Neuronal stem cell (in vitro differentiated cells): ENCODE measurements around the gene OSTN. TPM values are rescaled to one million over a fixed set of nuclear protein-coding genes. Genes with fewer than 3 reads are reported as not detected.

ENCODE experiments used
- DNase-seq: peaks from one replicate; pipeline ENCODE4 v3.0.0-alpha.2; 2013; ENCODE audit warnings: low spot score
- H2AFZ ChIP-seq: one replicate; pipeline ENCODE4 v1.6.1; 2013; ENCODE audit warnings: mild to moderate bottlenecking, low read length, inconsistent platforms
- H2AK5ac ChIP-seq: 2 replicates; pipeline ENCODE4 v1.6.1; 2013; ENCODE audit warnings: low read depth, mild to moderate bottlenecking, inconsistent platforms, low read length, moderate library complexity, mixed read lengths
- H2BK120ac ChIP-seq: 2 replicates; pipeline ENCODE4 v1.6.1; 2013; ENCODE audit warnings: low read depth, mild to moderate bottlenecking, inconsistent platforms, low read length, moderate library complexity, mixed read lengths
- H2BK12ac ChIP-seq: one replicate; pipeline ENCODE4 v1.6.1; 2013; ENCODE audit warnings: low read length, inconsistent platforms
- H2BK15ac ChIP-seq: 2 replicates; pipeline ENCODE4 v1.6.1; 2013; ENCODE audit warnings: mild to moderate bottlenecking, low read length, inconsistent platforms, mixed read lengths
- H2BK5ac ChIP-seq: one replicate; pipeline ENCODE4 v1.6.1; 2013; ENCODE audit warnings: inconsistent platforms, mild to moderate bottlenecking, low read length, moderate library complexity
- H3K14ac ChIP-seq: one replicate; pipeline ENCODE4 v1.6.1; 2013; ENCODE audit warnings: low read length, inconsistent platforms
- H3K18ac ChIP-seq: 2 replicates; pipeline ENCODE4 v1.6.1; 2013; ENCODE audit warnings: low read length, inconsistent platforms
- H3K23ac ChIP-seq: 2 replicates; pipeline ENCODE4 v1.6.1; 2013; ENCODE audit warnings: low read depth, mild to moderate bottlenecking, mixed read lengths, low read length, inconsistent platforms; ENCODE audit not compliant: poor library complexity
- H3K27ac ChIP-seq: replicated peaks from 3 replicates; pipeline ENCODE4 v1.5.1; 2013; ENCODE audit warnings: low read length, inconsistent platforms
- H3K27me3 ChIP-seq, 3 experiments: 2 replicates each; pipeline ENCODE4 v1.6.1; 2013; ENCODE audit warnings: low read length in 3 of 3, mild to moderate bottlenecking in 2 of 3, inconsistent platforms in 1 of 3, low read depth in 1 of 3, mixed read lengths in 1 of 3, moderate library complexity in 1 of 3; ENCODE audit not compliant: control insufficient read depth in 3 of 3, insufficient read depth in 3 of 3
- H3K36me3 ChIP-seq, 2 donors: replicated peaks in 1 of 2; 2 replicates each; pipeline ENCODE4 v1.6.1; 2013; ENCODE audit warnings: low read length in 2 of 2; ENCODE audit not compliant: control insufficient read depth in 2 of 2, insufficient read depth in 2 of 2
- H3K4ac ChIP-seq: 2 replicates; pipeline ENCODE4 v1.6.1; 2013; ENCODE audit warnings: inconsistent platforms, mild to moderate bottlenecking, low read length, moderate library complexity
- H3K4me1 ChIP-seq, 2 donors: 1 replicate in 1 of 2; 2 replicates in 1 of 2; pipeline ENCODE4 v1.6.1; 2013; ENCODE audit warnings: low read length in 2 of 2, low read depth in 1 of 2; ENCODE audit not compliant: control insufficient read depth in 2 of 2, insufficient read depth in 1 of 2
- H3K4me2 ChIP-seq: one replicate; pipeline ENCODE4 v1.6.1; 2013; ENCODE audit warnings: mild to moderate bottlenecking, low read length, inconsistent platforms; ENCODE audit not compliant: insufficient read depth, poor library complexity, severe bottlenecking
- H3K4me3 ChIP-seq, 2 donors: 2 replicates each; pipeline ENCODE4 v1.5.1; 2013; ENCODE audit warnings: low read length in 2 of 2, mild to moderate bottlenecking in 2 of 2, inconsistent platforms in 1 of 2, moderate library complexity in 1 of 2
- H3K79me1 ChIP-seq: one replicate; pipeline ENCODE4 v1.6.1; 2013; ENCODE audit warnings: low read depth, mild to moderate bottlenecking, inconsistent platforms, low read length, moderate library complexity
- H3K9ac ChIP-seq: one replicate; pipeline ENCODE4 v1.6.1; 2013; ENCODE audit warnings: mild to moderate bottlenecking, low read depth, low read length, inconsistent platforms; ENCODE audit not compliant: poor library complexity
- H3K9me3 ChIP-seq, 2 donors: replicated peaks in 1 of 2; 2 replicates each; pipeline versions ENCODE3 to v1.6.1; 2013; ENCODE audit warnings: low read length in 2 of 2, mild to moderate bottlenecking in 2 of 2, inconsistent platforms in 1 of 2, low read depth in 1 of 2, mixed read lengths in 1 of 2, moderate library complexity in 1 of 2; ENCODE audit not compliant: control insufficient read depth in 2 of 2, insufficient read depth in 1 of 2
- H4K8ac ChIP-seq: one replicate; pipeline ENCODE4 v1.6.1; 2013; ENCODE audit warnings: low read depth, mild to moderate bottlenecking, inconsistent platforms, low read length, moderate library complexity
- H4K91ac ChIP-seq: one replicate; pipeline ENCODE4 v1.6.1; 2013; ENCODE audit warnings: low read length, low read depth, mild to moderate bottlenecking, inconsistent platforms; ENCODE audit not compliant: poor library complexity
- whole genome bisulfite sequencing, 2 donors: extraction: QIAGEN DNeasy Blood & Tissue Kit; methylation state at CpG; one replicate each; pipeline ENCODE4 v1.1.7; 2013; ENCODE audit warnings: missing lambda C conversion rate in 2 of 2, mixed read lengths in 1 of 2; ENCODE audit not compliant: insufficient read length in 2 of 2, insufficient replicate concordance in 1 of 2; ENCODE audit errors: extremely low coverage in 2 of 2; 5-methylcytosine and 5-hydroxymethylcytosine counted together
- polyA plus RNA-seq, 2 experiments: library from polyadenylated mRNA; stranded (reverse); fragments of 200-250 nt; gene quantifications; one replicate each; pipeline ENCODE4 v1.2.3, GENCODE V29; 2013

OSTN gene, protein sequence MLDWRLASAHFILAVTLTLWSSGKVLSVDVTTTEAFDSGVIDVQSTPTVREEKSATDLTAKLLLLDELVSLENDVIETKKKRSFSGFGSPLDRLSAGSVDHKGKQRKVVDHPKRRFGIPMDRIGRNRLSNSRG
- polyA plus RNA-seq (2013, experiment 1 of 2), result 0.31 TPM
- 0.10 TPM for polyA plus RNA-seq (2013, experiment 2 of 2)

DNA sequence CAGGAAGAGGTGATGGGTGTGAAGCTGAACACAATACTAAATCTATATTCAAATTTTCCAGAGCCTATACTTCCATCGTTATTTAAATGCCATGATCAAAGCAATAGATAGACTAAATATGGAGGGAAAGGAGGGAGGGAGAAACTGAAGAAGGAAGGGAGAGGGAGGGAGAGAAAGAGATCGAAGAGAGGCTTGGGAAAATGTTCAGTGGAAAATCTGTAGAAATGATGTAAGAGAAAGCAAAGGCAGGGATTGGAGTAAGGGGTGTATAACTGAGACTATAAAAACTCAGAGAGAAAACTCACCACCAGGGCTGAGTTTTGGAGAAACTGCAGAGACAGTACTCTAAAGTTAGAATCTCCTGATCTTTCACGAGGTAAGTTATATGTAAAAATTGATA is at the start of gene OSTN:
Gene OSTN, plus strand, starts transcription at position 310 of the 400 bp plus-strand sequence. CDS start 13,292 bp downstream, outside the sequence.
- Histone ChIP-seq H4K8ac (no peak within 1 kb of the TSS), H3K36me3 (no peaks in the 10 kb centered on the region), H3K4me2 (no peak within 1 kb of the TSS), H3K9ac (no peak within 1 kb of the TSS), H2BK12ac (no peak within 1 kb of the TSS), H2BK15ac (no peak within 1 kb of the TSS), H2BK5ac (no peak within 1 kb of the TSS), H2AFZ (no peak within 1 kb of the TSS), H4K91ac (no peak within 1 kb of the TSS), H2AK5ac (no peak within 1 kb of the TSS), H3K18ac (no peak within 1 kb of the TSS), H3K4me3 (no peak within 1 kb of the TSS), H3K4ac (no peak within 1 kb of the TSS), H3K79me1 (no peaks in the 10 kb centered on the region), H3K4me1 (no peaks in the 10 kb centered on the region), H3K27me3 (no peaks in the 10 kb centered on the region), H3K27ac (no peak within 1 kb of the TSS), H3K9me3 (no peaks in the 10 kb centered on the region), H3K23ac (no peak within 1 kb of the TSS), H3K14ac (no peak within 1 kb of the TSS), H2BK120ac (no peak within 1 kb of the TSS)
- WGBS, 2 donors, result no CpG with 5 or more reads among the region's 3 CpGs
- DNase-seq, result no peak

DNA sequence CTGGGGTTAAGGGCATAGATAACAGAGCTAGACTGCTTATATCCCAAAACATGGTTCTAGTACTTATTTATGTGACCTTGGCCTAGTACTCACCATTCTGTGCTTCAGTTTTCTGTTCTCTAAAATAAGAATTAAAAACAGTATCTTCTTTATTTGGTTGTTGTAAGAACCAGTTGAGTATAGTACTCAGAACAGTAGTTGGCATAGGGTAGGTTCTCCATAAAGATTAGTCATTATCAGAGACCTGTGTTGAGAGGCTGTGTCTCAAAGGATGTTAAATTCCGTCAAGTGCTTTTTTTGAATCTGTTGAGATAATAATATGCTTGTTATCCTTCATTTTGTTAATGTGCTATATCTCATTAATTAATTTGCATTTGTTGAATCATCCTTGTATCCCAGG is 47.4 kb upstream of the OSTN start:
- no peak overlapping the region for H2BK15ac ChIP-seq

DNA sequence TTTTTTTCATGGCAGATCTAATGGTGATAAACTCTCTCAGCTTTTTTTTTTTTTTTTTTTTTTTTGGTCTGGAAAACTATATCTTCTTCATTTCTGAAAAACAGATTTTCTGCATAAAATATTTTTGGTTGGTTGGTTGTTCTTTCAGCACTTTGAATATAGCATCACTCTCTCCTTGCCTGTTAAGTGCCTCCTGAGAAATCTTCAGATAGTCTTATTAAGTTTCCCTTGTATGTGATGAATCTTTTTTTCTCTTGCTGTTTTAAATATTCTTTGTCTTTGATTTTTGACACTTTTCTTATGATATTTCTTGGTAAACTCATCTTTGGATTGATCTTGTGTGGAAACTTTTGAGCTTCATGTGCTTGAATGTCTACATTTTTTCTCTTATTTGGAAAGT is 44.2 kb upstream of the OSTN start:
- Histone ChIP-seq H3K9ac (no peak overlapping the region), H3K14ac (no peak overlapping the region), H3K4me1 (no peaks in the 10 kb centered on the region), H2BK5ac (no peak overlapping the region), H4K8ac (no peak overlapping the region), H3K18ac (no peak overlapping the region), H3K4me3 (no peak overlapping the region), H2BK120ac (no peak overlapping the region), H3K27me3 (no peaks in the 10 kb centered on the region), H2AFZ (no peak overlapping the region), H3K4ac (no peak overlapping the region), H3K4me2 (no peak overlapping the region), H3K9me3 (no peaks in the 10 kb centered on the region), H4K91ac (no peak overlapping the region), H2BK12ac (no peak overlapping the region), H3K27ac (no peak overlapping the region), H3K36me3 (no peaks in the 10 kb centered on the region), H2BK15ac (no peak overlapping the region), H3K23ac (no peak overlapping the region), H3K79me1 (no peaks in the 10 kb centered on the region), H2AK5ac (no peak overlapping the region)
- no peak for DNase-seq

More for the DNA sequence above, 47.4 kb upstream of the OSTN start:
- H3K4me3 ChIP-seq, result no peak overlapping the region
- no peak overlapping the region for H2AFZ ChIP-seq
- H3K4ac ChIP-seq, result no peak overlapping the region
- no peak overlapping the region for H3K4me2 ChIP-seq
- H4K8ac ChIP-seq, result no peak overlapping the region
- no CpG with 5 or more reads among the region's 1 CpG for WGBS, 2 donors
- H3K36me3 ChIP-seq, result no peaks in the 10 kb centered on the region
- H2BK120ac ChIP-seq, result no peak overlapping the region
- no peak overlapping the region for H3K18ac ChIP-seq
- H3K79me1 ChIP-seq, result no peaks in the 10 kb centered on the region
- no peak for DNase-seq
- H3K27ac ChIP-seq, result no peak overlapping the region
- no peak overlapping the region for H3K14ac ChIP-seq
- no peak overlapping the region for H3K9ac ChIP-seq
- H3K27me3 ChIP-seq, result no peaks in the 10 kb centered on the region
- H2BK5ac ChIP-seq, result no peak overlapping the region
- H2BK12ac ChIP-seq, result no peak overlapping the region
- H3K4me1 ChIP-seq, result no peaks in the 10 kb centered on the region
- no peak overlapping the region for H2AK5ac ChIP-seq
- H4K91ac ChIP-seq, result no peak overlapping the region
- H3K9me3 ChIP-seq, result no peaks in the 10 kb centered on the region
- no peak overlapping the region for H3K23ac ChIP-seq

DNA sequence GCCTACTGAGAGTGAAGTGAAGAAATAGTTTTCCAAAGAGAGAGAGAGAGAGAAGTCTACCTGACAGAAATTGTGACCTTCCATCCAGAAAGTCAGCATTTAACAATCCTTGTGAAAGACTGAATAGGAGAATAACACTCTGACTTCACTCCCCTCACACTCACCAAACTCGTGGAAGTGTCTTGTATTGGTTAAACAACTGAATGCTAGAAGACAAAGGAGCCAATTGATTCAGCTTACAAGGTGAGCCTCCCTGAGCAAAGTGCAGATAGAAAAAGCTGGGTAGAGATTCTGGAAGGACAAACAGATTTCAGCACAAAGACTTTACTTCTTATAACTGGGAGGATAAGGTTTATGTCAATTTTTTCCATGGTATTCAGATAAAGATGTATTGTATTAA is 40.8 kb upstream of the OSTN start:
- Histone ChIP-seq H3K18ac (no peak overlapping the region), H3K9ac (no peak overlapping the region), H2AFZ (no peak overlapping the region), H3K27ac (no peak overlapping the region), H2BK12ac (no peak overlapping the region), H3K36me3 (no peaks in the 10 kb centered on the region), H3K4me1 (no peaks in the 10 kb centered on the region), H3K9me3 (no peaks in the 10 kb centered on the region), H4K8ac (no peak overlapping the region), H2AK5ac (no peak overlapping the region), H2BK120ac (no peak overlapping the region), H2BK5ac (no peak overlapping the region), H3K4ac (no peak overlapping the region), H3K27me3 (no peaks in the 10 kb centered on the region), H3K4me2 (no peak overlapping the region), H2BK15ac (no peak overlapping the region), H3K23ac (no peak overlapping the region), H3K14ac (no peak overlapping the region), H3K4me3 (no peak overlapping the region), H4K91ac (no peak overlapping the region), H3K79me1 (no peaks in the 10 kb centered on the region)
- DNase-seq, result no peak
- WGBS, 2 donors, result no CpG with 5 or more reads among the region's 1 CpG
